Measurements from ENCODE around the gene NPRL2. TPM values are rescaled to one million over a fixed set of nuclear protein-coding genes. Genes with fewer than 3 reads are reported as not detected.

NPRL2 gene
- total RNA-seq, 2 donors from 2014 or later, result 21.8 TPM

- no peaks in the 10 kb centered on the region for H3K9me3 Mint-ChIP-seq
- WGBS, 2 experiments (ENCODE audit: insufficient coverage in 1 of 2, insufficient read length in 1 of 2), result 90 to 94% methylated on average over 28 to 29 of the region's 29 CpGs
- H3K4me1 ChIP-seq (ENCODE audit: control insufficient read depth, insufficient read depth, low read length), result peaks cover 23% of the 10 kb centered on the region
- peaks cover 35% of the 10 kb centered on the region for H3K4me1 Mint-ChIP-seq
- H3K9ac ChIP-seq (ENCODE audit: extremely low read depth, low read length, poor library complexity, severe bottlenecking), result peak overlapping the region; percentile 97
- peak overlapping the region; percentile 87 for H3K4me3 Mint-ChIP-seq
- H3K27me3 ChIP-seq (ENCODE audit: control insufficient read depth, insufficient read depth, low read length, poor library complexity, severe bottlenecking), result no peaks in the 10 kb centered on the region
- no peak overlapping the region for H3K27ac Mint-ChIP-seq
- H3K27ac ChIP-seq (ENCODE audit: low read depth, low read length), result no peak overlapping the region
- H3K9me3 ChIP-seq (ENCODE audit: control insufficient read depth, low read length), result no peaks in the 10 kb centered on the region
- peaks cover 44% of the 10 kb centered on the region for H3K36me3 Mint-ChIP-seq (ENCODE audit: low read depth)
- H3K27me3 Mint-ChIP-seq (ENCODE audit: insufficient read depth), result no peaks in the 10 kb centered on the region
- TF ChIP-seq CTCF (conservative IDR thresholded peaks at IDR 0.05), result no peak
- DNase-seq, result peak; percentile 45
- H3K36me3 ChIP-seq (ENCODE audit: control insufficient read depth, insufficient read depth, low read length), result peaks cover 44% of the 10 kb centered on the region
- peak overlapping the region; percentile 100 for H3K4me3 ChIP-seq (ENCODE audit: low read length)
Observed at GRCh38 chr3:50319894-50320625, 30.5 kb downstream of the NPRL2 start.

DNA sequence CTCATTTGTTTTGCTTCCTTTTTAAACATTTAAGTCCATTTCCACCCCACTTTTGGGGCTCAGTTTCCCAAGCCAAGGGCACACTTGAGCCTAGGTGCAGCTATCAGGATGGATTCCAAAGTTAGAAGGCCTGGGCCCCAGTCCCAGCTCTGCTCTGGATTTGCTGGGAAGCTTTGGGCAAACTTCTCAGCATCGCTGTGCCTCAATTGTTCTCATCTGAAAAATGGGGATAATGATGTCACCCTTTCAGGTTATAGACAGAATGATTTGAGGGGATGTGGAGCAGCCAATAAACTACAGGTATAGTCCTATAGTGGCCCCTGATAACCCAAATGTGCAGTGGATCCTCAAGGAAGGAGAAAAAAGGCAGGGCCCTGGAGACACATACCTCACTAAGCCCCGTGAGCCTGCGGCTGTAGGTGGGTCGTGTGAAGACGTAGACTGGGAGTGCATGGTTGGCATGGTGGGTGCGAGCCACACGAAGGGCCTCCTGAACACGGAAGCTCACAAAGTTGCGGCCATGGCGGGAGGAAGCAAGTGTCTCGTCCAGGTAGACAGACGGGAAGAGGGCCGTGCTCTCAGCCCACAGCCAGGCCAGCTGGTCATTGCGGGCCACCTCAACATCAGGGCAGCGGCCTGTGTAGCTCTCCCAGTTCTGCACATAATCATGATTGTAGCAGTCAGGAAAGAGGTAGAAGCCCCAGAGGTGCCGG lies 31.2 kb downstream of the NPRL2 start:
- H3K27me3 ChIP-seq (ENCODE audit: control insufficient read depth, insufficient read depth, low read length, poor library complexity, severe bottlenecking), result no peaks in the 10 kb centered on the region
- peaks cover 40% of the 10 kb centered on the region for H3K36me3 ChIP-seq (ENCODE audit: control insufficient read depth, insufficient read depth, low read length)
- H3K9ac ChIP-seq (ENCODE audit: extremely low read depth, low read length, poor library complexity, severe bottlenecking), result no peak overlapping the region
- DNase-seq, result no peak
- no peak for TF ChIP-seq CTCF (conservative IDR thresholded peaks at IDR 0.05)
- Mint-ChIP-seq H3K4me1 (peaks cover 31% of the 10 kb centered on the region), H3K9me3 (no peaks in the 10 kb centered on the region), H3K27me3 (ENCODE audit: insufficient read depth) (no peaks in the 10 kb centered on the region), H3K36me3 (ENCODE audit: low read depth) (peaks cover 49% of the 10 kb centered on the region), H3K4me3 (peak overlapping the region; percentile 87), H3K27ac (no peak overlapping the region)
- H3K27ac ChIP-seq (ENCODE audit: low read depth, low read length), result no peak overlapping the region
- WGBS, 2 experiments (ENCODE audit: insufficient coverage in 1 of 2, insufficient read length in 1 of 2), result 96 to 99% methylated on average over 13 to 16 of the region's 16 CpGs
- H3K9me3 ChIP-seq (ENCODE audit: control insufficient read depth, low read length), result no peaks in the 10 kb centered on the region
- H3K4me3 ChIP-seq (ENCODE audit: low read length), result peak overlapping the region; percentile 56
- peaks cover 21% of the 10 kb centered on the region for H3K4me1 ChIP-seq (ENCODE audit: control insufficient read depth, insufficient read depth, low read length)

DNA sequence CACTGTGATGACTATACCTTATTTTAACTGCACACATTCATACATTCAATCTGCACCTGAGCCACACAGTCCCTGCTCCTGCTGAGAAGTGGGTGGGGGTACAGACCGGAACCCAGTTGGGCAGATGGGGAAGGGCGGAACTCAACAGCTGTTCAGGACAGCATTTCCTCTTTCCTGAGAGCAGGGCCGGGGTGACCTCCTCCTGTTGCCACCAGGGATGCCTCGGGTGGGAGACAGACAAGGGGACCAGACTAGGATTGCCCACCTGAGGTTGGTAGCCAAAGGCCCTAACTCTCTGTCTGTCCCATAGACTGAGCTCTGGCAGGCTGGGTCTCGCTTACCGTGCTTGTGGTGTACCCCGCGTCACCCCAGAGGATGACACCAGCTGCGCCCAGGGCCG lies 32.0 kb downstream of the NPRL2 start:
- H3K36me3 ChIP-seq (ENCODE audit: control insufficient read depth, insufficient read depth, low read length), result peaks cover 35% of the 10 kb centered on the region
- peaks cover 25% of the 10 kb centered on the region for H3K4me1 Mint-ChIP-seq
- H3K36me3 Mint-ChIP-seq (ENCODE audit: low read depth), result peaks cover 56% of the 10 kb centered on the region
- no peak overlapping the region for H3K9ac ChIP-seq (ENCODE audit: extremely low read depth, low read length, poor library complexity, severe bottlenecking)
- peaks cover 17% of the 10 kb centered on the region for H3K4me1 ChIP-seq (ENCODE audit: control insufficient read depth, insufficient read depth, low read length)
- peak overlapping the region; percentile 87 for H3K4me3 Mint-ChIP-seq
- peaks cover 6% of the 10 kb centered on the region for H3K9me3 Mint-ChIP-seq
- no peak overlapping the region for H3K27ac ChIP-seq (ENCODE audit: low read depth, low read length)
- WGBS, 2 experiments (ENCODE audit: insufficient coverage in 1 of 2, insufficient read length in 1 of 2), result 93 to 98% methylated on average over 9 to 10 of the region's 10 CpGs
- H3K9me3 ChIP-seq (ENCODE audit: control insufficient read depth, low read length), result no peaks in the 10 kb centered on the region
- no peaks in the 10 kb centered on the region for H3K27me3 ChIP-seq (ENCODE audit: control insufficient read depth, insufficient read depth, low read length, poor library complexity, severe bottlenecking)
- no peak for TF ChIP-seq CTCF (conservative IDR thresholded peaks at IDR 0.05)
- peak overlapping the region; percentile 56 for H3K4me3 ChIP-seq (ENCODE audit: low read length)
- no peaks in the 10 kb centered on the region for H3K27me3 Mint-ChIP-seq (ENCODE audit: insufficient read depth)
- DNase-seq, result no peak
- no peak overlapping the region for H3K27ac Mint-ChIP-seq
